Measurements from ENCODE around the gene CDKN1C.

GRCh38 chr11:2931771-2932738 is 46.5 kb upstream of the CDKN1C start:
- TF ChIP-seq CTCF (IDR thresholded peaks at IDR 0.05; ENCODE audit: low read length) (no peak), EZH2phosphoT487 (IDR thresholded peaks at IDR 0.05; ENCODE audit: low read length) (no peak)

All from MM.1S (cell line).